HG03460 (cell line): Measurements from ENCODE around the gene CERS4.
"Not testable (repeated sequence)": the region's sequence is repeated elsewhere in the genome, so short reads cannot be mapped to it uniquely, and the experiment has no call there.

ENCODE experiments used
- ATAC-seq: cut with Tn5 transposase; IDR thresholded peaks from one replicate; pipeline ENCODE4 v1.9.1; 2021; ENCODE audit not compliant: unreplicated experiment

CERS4 gene

GRCh38 chr19:8209462-8210378 is 550 bp downstream of the CERS4 start:
- ATAC-seq = peak; percentile 66

GRCh38 chr19:8210421-8211101 is 1.4 kb downstream of the CERS4 start:
- ATAC-seq = no peak

- no peak for ATAC-seq
These were observed 3.0 kb downstream of the CERS4 start for GRCh38 chr19:8212212-8212611.

- no peak for ATAC-seq
These were observed 3.7 kb downstream of the CERS4 start for GRCh38 chr19:8212916-8213315.

- ATAC-seq = no peak
These were observed 4.9 kb downstream of the CERS4 start for GRCh38 chr19:8213827-8214672.

- no peak for ATAC-seq
These were observed 5.6 kb downstream of the CERS4 start for GRCh38 chr19:8214802-8215201.

GRCh38 chr19:8215783-8216182 is 6.6 kb downstream of the CERS4 start:
- ATAC-seq = no peak

- no peak for ATAC-seq
These were observed 7.2 kb downstream of the CERS4 start for GRCh38 chr19:8216357-8216756.

- ATAC-seq = not testable (repeated sequence)
These were observed 9.0 kb downstream of the CERS4 start for GRCh38 chr19:8218127-8218526.

- ATAC-seq = no peak
These were observed 11.3 kb downstream of the CERS4 start for GRCh38 chr19:8220481-8220880.

GRCh38 chr19:8221161-8221560 is 12.0 kb downstream of the CERS4 start:
- no peak for ATAC-seq

GRCh38 chr19:8223442-8223841 is 14.3 kb downstream of the CERS4 start:
- ATAC-seq = not testable (repeated sequence)

GRCh38 chr19:8224394-8225145 is 15.4 kb downstream of the CERS4 start:
- no peak for ATAC-seq

GRCh38 chr19:8231073-8231604 is 22.0 kb downstream of the CERS4 start:
- ATAC-seq = no peak

- ATAC-seq = no peak
These were observed 24.2 kb downstream of the CERS4 start for GRCh38 chr19:8233370-8233769.

- ATAC-seq = no peak
These were observed 27.9 kb downstream of the CERS4 start for GRCh38 chr19:8237026-8237425.

- ATAC-seq = no peak
These were observed 29.1 kb downstream of the CERS4 start for GRCh38 chr19:8238251-8238650.

GRCh38 chr19:8239528-8240273 is 30.5 kb downstream of the CERS4 start:
- ATAC-seq = no peak
